Fibroblast of skin of abdomen (primary cell): Measurements from ENCODE around the gene DDIT4L.
"Not testable (repeated sequence)": the region's sequence is repeated elsewhere in the genome, so short reads cannot be mapped to it uniquely, and the experiment has no call there.

Source experiments
- DNase-seq: peaks from one replicate; pipeline ENCODE4 v3.0.0-alpha.2; 2013

Gene DDIT4L

DNA sequence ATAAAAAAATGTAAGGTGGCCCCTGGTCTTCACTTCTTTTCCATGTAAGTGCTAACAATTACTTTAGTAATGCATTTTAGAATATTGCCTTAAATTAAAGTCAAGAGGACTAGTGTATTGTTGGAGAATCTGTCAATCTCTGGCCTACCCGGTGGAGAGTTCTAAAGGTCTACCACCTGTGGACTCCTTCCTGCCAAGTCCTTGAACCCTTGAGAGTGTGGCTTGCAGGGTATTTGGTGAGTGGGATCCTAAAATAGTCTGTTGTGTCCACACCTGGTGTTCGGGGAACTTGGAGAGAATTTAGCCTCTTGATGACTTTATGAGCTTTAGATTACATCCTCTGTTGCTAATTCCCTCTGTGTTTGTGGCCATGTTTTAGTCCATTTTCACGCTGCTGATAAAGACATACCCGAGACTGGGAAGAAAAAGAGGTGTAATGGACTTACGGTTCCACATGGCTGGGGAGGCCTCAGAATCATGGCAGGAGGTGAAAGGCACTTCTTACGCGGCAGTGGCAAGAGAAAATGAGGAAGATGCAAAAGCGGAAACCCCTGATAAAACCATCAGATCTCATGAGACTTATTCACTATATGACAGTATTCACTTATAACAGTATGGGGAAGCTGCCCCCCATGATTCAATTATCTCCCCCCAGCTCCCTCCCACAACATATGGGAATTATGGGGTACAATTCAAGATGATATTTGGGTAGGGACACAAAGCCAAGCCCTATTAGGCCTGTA lies 23.8 kb downstream of the DDIT4L start:
- no peak for DNase-seq

DNA sequence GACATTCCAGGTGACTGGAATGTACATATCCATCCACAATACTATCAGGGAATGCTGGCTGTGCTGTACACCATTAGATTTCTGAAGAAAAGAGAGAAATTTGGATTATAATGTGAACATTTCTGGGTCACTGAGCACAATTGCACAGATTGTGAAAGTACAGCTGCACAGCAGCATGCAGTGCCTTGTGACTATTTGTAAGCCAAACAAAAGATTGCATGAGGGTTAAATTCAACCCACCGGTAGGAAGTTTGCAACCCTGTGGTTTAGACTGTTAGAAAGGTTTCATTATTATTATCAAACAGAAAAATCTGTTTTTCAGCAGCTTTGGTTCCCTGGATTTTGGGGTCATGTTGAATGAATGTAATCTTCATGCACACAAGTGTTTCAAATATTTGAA lies 24.5 kb downstream of the DDIT4L start:
- no peak for DNase-seq

DNA sequence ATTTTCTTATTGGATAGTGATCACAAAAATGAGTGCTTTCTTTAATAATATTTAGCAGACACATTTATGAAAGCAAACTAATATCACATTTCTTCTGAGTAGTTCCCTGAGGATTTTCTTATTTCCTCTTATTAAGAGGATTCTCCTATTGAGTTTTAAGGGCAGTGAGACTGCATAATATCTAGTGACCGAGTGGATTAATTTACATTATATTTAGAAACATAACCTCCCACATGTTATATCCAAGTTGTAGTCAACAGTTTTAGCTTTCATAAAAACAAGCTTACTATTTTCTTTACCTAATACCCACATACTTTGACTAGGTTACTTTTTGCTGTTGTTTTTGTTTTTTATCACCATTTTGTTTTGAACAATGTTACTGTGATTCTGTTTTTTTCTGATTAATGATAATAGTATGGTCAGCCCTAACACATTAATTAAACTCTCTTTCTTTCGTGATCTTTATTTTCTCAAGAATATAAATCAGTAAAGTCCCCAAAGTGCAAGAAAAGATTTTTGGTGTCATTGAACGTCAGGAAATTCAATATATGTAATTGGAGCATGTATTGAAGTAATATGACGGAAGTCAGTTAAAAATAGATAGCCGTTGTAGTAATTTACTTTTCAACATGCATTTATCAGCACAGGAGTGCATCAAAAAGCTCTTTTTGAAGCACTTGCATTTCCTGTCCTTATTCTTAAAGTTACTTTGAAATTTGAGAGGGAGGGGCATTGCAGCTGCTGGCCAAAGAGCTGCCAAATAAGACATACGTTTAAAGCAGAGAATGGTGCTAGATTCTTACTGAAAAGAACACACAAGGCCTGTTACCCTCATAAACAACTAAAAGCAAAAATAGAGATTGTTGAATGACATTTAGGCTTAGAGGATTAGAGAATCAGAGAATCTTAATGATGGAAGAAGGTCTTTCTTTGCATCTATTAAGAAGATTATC lies 25.2 kb downstream of the DDIT4L start:
- no peak for DNase-seq

DNA sequence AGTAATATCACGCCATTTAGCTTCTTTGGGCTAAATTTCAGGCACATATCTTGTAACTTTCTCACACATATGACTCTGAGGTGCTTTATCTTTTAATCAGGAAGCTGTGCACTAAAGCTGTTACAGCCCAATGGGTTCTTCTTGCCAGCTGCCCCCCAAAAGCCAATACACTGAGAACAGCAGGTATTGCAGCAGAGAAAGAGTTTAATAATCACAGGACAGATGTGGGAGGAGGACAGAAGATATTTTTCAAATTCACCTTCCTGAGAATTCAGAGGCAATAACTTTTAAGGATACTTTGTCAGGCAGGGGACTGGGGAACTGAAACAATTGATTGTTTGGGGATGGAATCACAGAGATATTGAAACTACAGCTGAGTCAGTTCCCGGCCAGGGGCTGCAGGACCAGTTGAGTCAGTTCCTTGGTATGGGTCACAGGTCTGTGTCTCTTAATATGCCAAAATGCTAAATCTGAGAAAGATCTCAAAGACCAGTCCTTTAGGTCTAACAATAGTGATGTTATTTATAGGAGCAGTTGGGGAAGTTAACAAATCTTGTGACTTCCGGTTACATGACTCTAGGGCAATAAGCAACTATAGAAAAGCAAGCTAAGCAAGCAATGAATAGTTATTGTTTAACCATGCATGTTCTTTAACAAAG lies 28.1 kb downstream of the DDIT4L start:
- DNase-seq, result no peak

DNA sequence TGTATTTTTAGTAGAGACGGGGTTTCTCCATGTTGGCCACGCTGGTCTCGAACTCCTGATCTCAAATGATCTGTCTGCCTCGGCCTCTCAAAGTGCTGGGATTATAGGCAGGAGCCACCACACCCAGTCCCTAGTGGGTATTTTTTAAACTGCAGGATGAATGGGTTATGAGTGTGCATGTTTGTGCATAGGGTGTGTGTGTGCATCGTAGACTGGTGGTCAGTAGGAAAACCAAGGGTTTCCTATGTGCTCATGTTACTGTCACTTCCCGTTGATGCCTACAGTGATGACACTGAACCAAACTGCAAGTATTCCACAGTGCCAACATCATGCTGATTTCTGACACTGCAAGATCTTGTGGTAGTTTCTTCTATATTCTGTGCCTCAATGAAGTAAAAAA lies 41.1 kb downstream of the DDIT4L start:
- no peak for DNase-seq

DNA sequence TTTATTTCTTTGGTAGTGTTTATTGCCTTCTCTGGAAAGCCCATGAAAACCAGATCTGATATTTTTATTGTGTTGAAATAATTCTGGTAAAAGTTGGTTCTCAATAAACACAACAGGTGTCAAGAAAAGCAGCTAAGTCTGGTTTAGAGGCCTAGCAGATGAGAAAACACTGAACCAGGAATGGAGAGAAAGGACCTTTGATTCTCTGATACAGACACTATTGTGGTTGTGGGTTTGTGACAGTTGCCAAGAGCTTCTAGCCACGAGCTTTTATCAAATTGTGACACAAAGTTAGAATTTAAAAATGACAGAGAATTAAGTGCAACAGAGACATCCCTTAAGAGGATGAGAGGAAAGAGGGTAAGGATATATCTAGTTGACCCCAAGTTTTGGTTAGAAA lies 42.6 kb downstream of the DDIT4L start:
- no peak for DNase-seq

DNA sequence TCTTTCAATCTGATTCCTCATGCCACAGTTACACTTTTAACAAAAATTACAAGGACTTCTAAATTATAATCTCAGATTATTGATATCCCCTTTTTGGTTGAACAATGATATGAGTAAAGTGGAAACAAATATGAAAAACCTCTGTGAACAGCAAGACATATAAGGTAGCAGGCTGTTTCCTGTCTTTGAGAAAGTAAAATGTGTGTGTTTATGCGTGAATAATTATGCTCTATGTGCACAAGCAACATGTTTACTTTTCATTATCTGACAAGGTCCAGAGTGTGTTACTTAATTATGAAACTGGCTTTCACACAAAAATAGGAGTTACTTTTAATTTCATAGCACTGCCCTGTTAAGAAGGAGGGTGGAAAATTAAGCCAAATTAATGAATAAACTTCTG lies 43.1 kb downstream of the DDIT4L start:
- DNase-seq, result no peak

DNA sequence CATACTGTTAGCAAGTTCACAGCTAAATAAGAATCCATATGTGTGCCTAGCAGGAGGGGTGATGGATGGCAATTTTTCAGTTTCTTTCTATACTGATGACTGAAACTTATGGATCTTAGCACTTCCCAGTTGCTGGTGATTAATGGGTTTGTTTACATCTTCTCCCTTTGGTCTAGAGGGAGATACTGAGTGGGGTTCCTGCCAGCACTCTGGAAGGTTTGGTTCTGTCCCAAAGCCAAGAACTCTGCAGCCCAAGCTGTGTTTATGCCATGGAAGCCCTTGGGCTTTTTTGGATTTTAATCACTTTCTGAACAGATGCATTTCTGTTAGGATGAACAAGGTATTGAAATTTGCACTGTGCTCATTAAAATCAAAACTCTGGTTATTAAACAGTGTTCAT lies 43.5 kb downstream of the DDIT4L start:
- no peak for DNase-seq

DNA sequence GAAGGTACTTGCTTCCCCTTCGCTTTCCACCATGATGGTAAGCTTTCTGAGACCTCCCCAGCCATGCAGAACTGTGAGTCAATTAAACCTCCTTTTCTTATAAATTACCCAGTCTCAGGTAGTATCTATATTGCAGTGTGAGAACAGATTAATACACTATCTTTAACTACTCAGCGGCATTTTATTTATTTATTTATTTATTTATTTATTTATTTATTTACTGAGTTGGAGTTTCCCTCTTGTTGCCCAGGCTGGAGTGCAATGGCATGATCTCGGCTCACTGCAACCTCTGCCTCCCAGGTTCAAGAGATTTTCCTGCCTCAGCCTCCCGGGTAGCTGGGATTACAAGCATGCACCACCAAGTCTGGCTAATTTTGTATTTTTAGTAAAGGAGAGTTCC lies 52.9 kb downstream of the DDIT4L start:
- not testable (repeated sequence) for DNase-seq
